HEK293 (cell line): Measurements from ENCODE around the gene VILL.

Source experiments
- ATF2 ChIP-seq: fragments of 450-650 bp; formaldehyde crosslinking; IDR thresholded peaks from 2 replicates; pipeline ENCODE4 v1.5.1; 2016; ENCODE audit warnings: missing biosample characterization, missing genetic modification characterization, low read depth
- CTCF ChIP-seq: fragments of 450-650 bp; formaldehyde crosslinking; IDR thresholded peaks from 2 replicates; pipeline ENCODE4 v1.5.1; 2016; ENCODE audit warnings: missing biosample characterization, missing genetic modification characterization
- KLF1 ChIP-seq: fragments of 450-650 bp; formaldehyde crosslinking; IDR thresholded peaks from 2 replicates; pipeline ENCODE4 v1.5.1; 2016; ENCODE audit warnings: missing biosample characterization, missing genetic modification characterization
- PBX3 ChIP-seq: sonication (generic); formaldehyde crosslinking; IDR thresholded peaks from 2 replicates; pipeline ENCODE4 v1.8.1; 2022; ENCODE audit warnings: mild to moderate bottlenecking, moderate library complexity, missing genetic modification reagents
- ZBTB7A ChIP-seq: fragments of 450-650 bp; formaldehyde crosslinking; IDR thresholded peaks from 2 replicates; pipeline ENCODE4 v1.5.1; 2016; ENCODE audit warnings: low read depth, missing biosample characterization, missing genetic modification characterization
- ZFP41 ChIP-seq: fragments of 450-650 bp; formaldehyde crosslinking; IDR thresholded peaks from 2 replicates; pipeline ENCODE4 v1.5.1; 2016; ENCODE audit warnings: missing biosample characterization, missing genetic modification characterization, borderline replicate concordance
- ZNF174 ChIP-seq: fragments of 450-650 bp; formaldehyde crosslinking; IDR thresholded peaks from 2 replicates; pipeline ENCODE4 v1.5.0; 2017; ENCODE audit warnings: missing biosample characterization, mild to moderate bottlenecking, missing genetic modification characterization
- ZNF391 ChIP-seq: fragments of 450-650 bp; formaldehyde crosslinking; IDR thresholded peaks from 2 replicates; pipeline ENCODE4 v1.5.1; 2016; ENCODE audit warnings: low read depth, missing biosample characterization, missing genetic modification characterization, borderline replicate concordance
- ZNF398 ChIP-seq: fragments of 450-650 bp; formaldehyde crosslinking; IDR thresholded peaks from 2 replicates; pipeline ENCODE4 v1.5.1; 2017; ENCODE audit warnings: missing biosample characterization, missing genetic modification characterization
- ZNF560 ChIP-seq: fragments of 450-650 bp; formaldehyde crosslinking; IDR thresholded peaks from 2 replicates; pipeline ENCODE4 v1.5.1; 2017; ENCODE audit warnings: missing biosample characterization, missing genetic modification characterization, borderline replicate concordance
- ZNF561 ChIP-seq: fragments of 450-650 bp; IDR thresholded peaks from 2 replicates; pipeline ENCODE4 v1.5.1; 2018; ENCODE audit warnings: missing biosample characterization, missing genetic modification characterization, borderline replicate concordance
- ZNF639 ChIP-seq: fragments of 450-650 bp; formaldehyde crosslinking; IDR thresholded peaks from 2 replicates; pipeline ENCODE4 v1.5.1; 2016; ENCODE audit warnings: missing biosample characterization, missing genetic modification characterization
- ZNF747 ChIP-seq: fragments of 450-650 bp; formaldehyde crosslinking; IDR thresholded peaks from 2 replicates; pipeline ENCODE4 v1.5.1; 2016; ENCODE audit warnings: missing biosample characterization, missing genetic modification characterization

GRCh38 chr3:37957539-37957936 lies 33.0 kb upstream of the VILL start:
- TF ChIP-seq KLF1 (tag by site-specific recombination) (no peak), CTCF (tag by site-specific recombination) (no peak), ZNF560 (tag by site-specific recombination) (no peak), ZNF747 (tag by site-specific recombination) (no peak), ZNF391 (tag by site-specific recombination) (no peak), ZNF174 (no peak), ZNF639 (tag by site-specific recombination) (no peak), ZNF398 (tag by site-specific recombination) (no peak), ZFP41 (no peak), ZBTB7A (tag by site-specific recombination) (no peak), PBX3 (CRISPR knock-in tag) (no peak), ATF2 (tag by site-specific recombination) (no peak), ZNF561 (tag by site-specific recombination) (no peak)
